HUES6 (cell line): ENCODE measurements around the gene NEGR1.

Source experiments
- H3K27ac ChIP-seq: 2 replicates; pipeline ENCODE4 v1.7.0; 2013; ENCODE audit warnings: low read depth, mild to moderate bottlenecking, low read length, inconsistent platforms
- H3K27me3 ChIP-seq: 2 replicates; pipeline ENCODE4 v1.6.1; 2013; ENCODE audit warnings: low read length; ENCODE audit not compliant: control insufficient read depth, insufficient read depth
- H3K36me3 ChIP-seq: 2 replicates; pipeline ENCODE4 v1.6.1; 2013; ENCODE audit warnings: low read length; ENCODE audit not compliant: control insufficient read depth, insufficient read depth
- H3K4me1 ChIP-seq: 2 replicates; pipeline ENCODE4 v1.6.1; 2013; ENCODE audit warnings: low read length; ENCODE audit not compliant: control insufficient read depth, insufficient read depth
- H3K4me3 ChIP-seq: 2 replicates; pipeline ENCODE4 v1.5.1; 2013; ENCODE audit warnings: low read depth, low read length
- H3K9ac ChIP-seq: one replicate; pipeline ENCODE4 v1.6.1; 2013; ENCODE audit warnings: mild to moderate bottlenecking, low read length
- H3K9me3 ChIP-seq: 2 replicates; pipeline ENCODE4 v1.6.1; 2013; ENCODE audit warnings: low read depth, low read length; ENCODE audit not compliant: control insufficient read depth, insufficient read depth

The NEGR1 gene

GRCh38 chr1:71949681-71950080, 332.7 kb downstream of the NEGR1 start:
- Histone ChIP-seq H3K4me3 (no peak overlapping the region), H3K4me1 (no peaks in the 10 kb centered on the region), H3K27me3 (no peaks in the 10 kb centered on the region), H3K27ac (no peak overlapping the region), H3K36me3 (no peaks in the 10 kb centered on the region), H3K9ac (no peak overlapping the region), H3K9me3 (no peaks in the 10 kb centered on the region)

GRCh38 chr1:71948561-71948960, 333.8 kb downstream of the NEGR1 start:
- Histone ChIP-seq H3K27ac (no peak overlapping the region), H3K9ac (no peak overlapping the region), H3K9me3 (no peaks in the 10 kb centered on the region), H3K4me1 (no peaks in the 10 kb centered on the region), H3K27me3 (no peaks in the 10 kb centered on the region), H3K4me3 (no peak overlapping the region), H3K36me3 (no peaks in the 10 kb centered on the region)

- H3K27ac ChIP-seq, result no peak overlapping the region
- H3K27me3 ChIP-seq, result no peaks in the 10 kb centered on the region
- no peaks in the 10 kb centered on the region for H3K36me3 ChIP-seq
- no peaks in the 10 kb centered on the region for H3K9me3 ChIP-seq
- H3K4me1 ChIP-seq, result no peaks in the 10 kb centered on the region
- no peak overlapping the region for H3K4me3 ChIP-seq
- no peak overlapping the region for H3K9ac ChIP-seq
These were observed 338.3 kb downstream of the NEGR1 start for GRCh38 chr1:71944006-71944405.

- Histone ChIP-seq H3K9me3 (no peaks in the 10 kb centered on the region), H3K4me3 (no peak overlapping the region), H3K9ac (no peak overlapping the region), H3K4me1 (no peaks in the 10 kb centered on the region), H3K27ac (no peak overlapping the region), H3K27me3 (no peaks in the 10 kb centered on the region), H3K36me3 (no peaks in the 10 kb centered on the region)
These were observed 342.1 kb downstream of the NEGR1 start for GRCh38 chr1:71940261-71940660.

GRCh38 chr1:71930511-71930910, 351.8 kb downstream of the NEGR1 start:
- H3K4me3 ChIP-seq, result no peak overlapping the region
- no peaks in the 10 kb centered on the region for H3K27me3 ChIP-seq
- no peaks in the 10 kb centered on the region for H3K9me3 ChIP-seq
- no peaks in the 10 kb centered on the region for H3K36me3 ChIP-seq
- H3K4me1 ChIP-seq, result no peaks in the 10 kb centered on the region
- H3K27ac ChIP-seq, result no peak overlapping the region
- H3K9ac ChIP-seq, result no peak overlapping the region

GRCh38 chr1:71921935-71922559, 360.3 kb downstream of the NEGR1 start:
- no peak overlapping the region for H3K27ac ChIP-seq
- no peaks in the 10 kb centered on the region for H3K36me3 ChIP-seq
- H3K27me3 ChIP-seq, result no peaks in the 10 kb centered on the region
- no peak overlapping the region for H3K9ac ChIP-seq
- H3K4me3 ChIP-seq, result no peak overlapping the region
- peaks cover 4% of the 10 kb centered on the region; the same call in 1 of the 2 replicates for H3K4me1 ChIP-seq
- no peaks in the 10 kb centered on the region for H3K9me3 ChIP-seq

GRCh38 chr1:71921204-71921603, 361.1 kb downstream of the NEGR1 start:
- Histone ChIP-seq H3K27ac (no peak overlapping the region), H3K9ac (no peak overlapping the region), H3K9me3 (no peaks in the 10 kb centered on the region), H3K27me3 (no peaks in the 10 kb centered on the region), H3K36me3 (no peaks in the 10 kb centered on the region), H3K4me1 (peaks cover 4% of the 10 kb centered on the region; the same call in 1 of the 2 replicates), H3K4me3 (no peak overlapping the region)

- H3K9me3 ChIP-seq, result no peaks in the 10 kb centered on the region
- H3K4me3 ChIP-seq, result no peak overlapping the region
- no peak overlapping the region for H3K27ac ChIP-seq
- H3K4me1 ChIP-seq, result peaks cover 4% of the 10 kb centered on the region; the same call in 1 of the 2 replicates
- H3K36me3 ChIP-seq, result no peaks in the 10 kb centered on the region
- H3K9ac ChIP-seq, result no peak overlapping the region
- no peaks in the 10 kb centered on the region for H3K27me3 ChIP-seq
These were observed 361.8 kb downstream of the NEGR1 start for GRCh38 chr1:71920556-71920955.

GRCh38 chr1:71919811-71920509, 362.4 kb downstream of the NEGR1 start:
- Histone ChIP-seq H3K9ac (no peak overlapping the region), H3K4me1 (peaks cover 4% of the 10 kb centered on the region; the same call in 1 of the 2 replicates), H3K27me3 (no peaks in the 10 kb centered on the region), H3K36me3 (no peaks in the 10 kb centered on the region), H3K27ac (no peak overlapping the region), H3K4me3 (no peak overlapping the region), H3K9me3 (no peaks in the 10 kb centered on the region)

GRCh38 chr1:71918630-71919029, 363.7 kb downstream of the NEGR1 start:
- Histone ChIP-seq H3K4me3 (no peak overlapping the region), H3K27ac (no peak overlapping the region), H3K4me1 (peaks cover 4% of the 10 kb centered on the region; the same call in 1 of the 2 replicates), H3K9me3 (no peaks in the 10 kb centered on the region), H3K27me3 (no peaks in the 10 kb centered on the region), H3K9ac (no peak overlapping the region), H3K36me3 (no peaks in the 10 kb centered on the region)

- Histone ChIP-seq H3K9me3 (no peaks in the 10 kb centered on the region), H3K4me3 (no peak overlapping the region), H3K9ac (no peak overlapping the region), H3K27me3 (no peaks in the 10 kb centered on the region), H3K4me1 (peaks cover 4% of the 10 kb centered on the region; the same call in 1 of the 2 replicates), H3K27ac (no peak overlapping the region), H3K36me3 (no peaks in the 10 kb centered on the region)
These were observed 365.4 kb downstream of the NEGR1 start for GRCh38 chr1:71916894-71917293.
